GM12878 (cell line): ENCODE measurements around the gene ATXN1. TPM values are rescaled to one million over a fixed set of nuclear protein-coding genes. Genes with fewer than 3 reads are reported as not detected.

ENCODE experiments used
- BACH1 ChIP-seq: fragments of 450-650 bp; IDR thresholded peaks from 2 replicates; pipeline ENCODE4 v1.6.1; 2017; ENCODE audit warnings: mild to moderate bottlenecking, borderline replicate concordance
- CEBPZ ChIP-seq: fragments of 150-350 bp; IDR thresholded peaks from 2 replicates; pipeline ENCODE4 v1.6.1; 2016; ENCODE audit warnings: low read depth, low read length
- CHD4 ChIP-seq: fragments of 200-600 bp; sonication (generic); IDR thresholded peaks from 2 replicates; pipeline ENCODE4 v1.6.1; 2016; ENCODE audit warnings: mild to moderate bottlenecking
- FOXM1 ChIP-seq: IDR thresholded peaks from 2 replicates; pipeline ENCODE4 v1.6.1; 2012; ENCODE audit warnings: low read depth, mild to moderate bottlenecking, inconsistent platforms, low read length, moderate library complexity
- JUNB ChIP-seq: IDR thresholded peaks from 2 replicates; pipeline ENCODE4 v1.6.1; 2016; ENCODE audit warnings: antibody characterized with exemption, mild to moderate bottlenecking
- JUND ChIP-seq: IDR thresholded peaks from 2 replicates; pipeline ENCODE4 v1.6.1; 2012; ENCODE audit warnings: low read depth, mild to moderate bottlenecking, low read length, improper control_type of control experiment, moderate library complexity
- NBN ChIP-seq: fragments of 450-650 bp; IDR thresholded peaks from 2 replicates; pipeline ENCODE4 v1.6.1; 2016
- NFIC ChIP-seq: IDR thresholded peaks from 2 replicates; pipeline ENCODE4 v1.6.1; 2012; ENCODE audit warnings: low read depth, mild to moderate bottlenecking, inconsistent platforms, low read length, moderate library complexity
- NFYA ChIP-seq: IDR thresholded peaks from 2 replicates; pipeline ENCODE4 v1.6.1; 2011; ENCODE audit warnings: low read depth, mild to moderate bottlenecking, low read length, improper control_type of control experiment, borderline replicate concordance
- NFYB ChIP-seq: IDR thresholded peaks from 2 replicates; pipeline ENCODE4 v1.6.1; 2011; ENCODE audit warnings: low read depth, mild to moderate bottlenecking, low read length, improper control_type of control experiment, moderate library complexity; ENCODE audit not compliant: insufficient read depth
- PAX8 ChIP-seq: fragments of 450-650 bp; IDR thresholded peaks from 2 replicates; pipeline ENCODE4 v1.6.1; 2017; ENCODE audit warnings: mild to moderate bottlenecking, moderate library complexity
- PML ChIP-seq: IDR thresholded peaks from 2 replicates; pipeline ENCODE4 v1.6.1; 2012; ENCODE audit warnings: low read length, inconsistent platforms
- RAD21 ChIP-seq: IDR thresholded peaks from 2 replicates; pipeline ENCODE4 v1.6.1; 2011; ENCODE audit warnings: mild to moderate bottlenecking, low read depth, low read length, moderate library complexity; ENCODE audit not compliant: insufficient read depth
- SREBF2 ChIP-seq: IDR thresholded peaks from 2 replicates; pipeline ENCODE4 v1.6.1; 2012; ENCODE audit warnings: mild to moderate bottlenecking, low read length
- TCF12 ChIP-seq: IDR thresholded peaks from 2 replicates; pipeline ENCODE4 v1.6.1; 2011; ENCODE audit warnings: low read depth, mild to moderate bottlenecking, low read length
- WRNIP1 ChIP-seq: IDR thresholded peaks from 2 replicates; pipeline ENCODE4 v1.6.1; 2011; ENCODE audit warnings: low read depth, low read length, improper control_type of control experiment, borderline replicate concordance
- YBX1 ChIP-seq: fragments of 450-650 bp; IDR thresholded peaks from 2 replicates; pipeline ENCODE4 v1.6.1; 2016; ENCODE audit warnings: antibody characterized with exemption
- ZSCAN29 ChIP-seq: fragments of 450-650 bp; IDR thresholded peaks from 2 replicates; pipeline ENCODE4 v1.6.1; 2017; ENCODE audit warnings: mild to moderate bottlenecking, moderate library complexity
- polyA plus RNA-seq, 11 experiments: library from polyadenylated mRNA; depleted of rRNA in 4 of 11; unstranded in 6 of 11; stranded (reverse) in 5 of 11; fragments of >200 nt; fragmentation: Nextera tagmentation in 4 of 11; fragmentation: Illumina TruSeq in 1 of 11; extraction: Ambion mirVana in 4 of 11; extraction: Trizol in 1 of 11; gene quantifications; 1 replicate in 1 of 11; 2 replicates in 10 of 11; pipeline versions ENCODE4 v1.2.1 to v1.2.3, GENCODE V29; 2011 to 2016; ENCODE audit warnings: inconsistent platforms in 2 of 11, missing spikeins in 2 of 11, low read depth in 1 of 11
- total RNA-seq, 4 experiments: library from RNA; depleted of rRNA in 3 of 4; stranded (reverse); fragments of >200 nt in 3 of 4; fragmentation: Illumina TruSeq in 1 of 4; extraction: Trizol in 1 of 4; gene quantifications; 2 replicates each; pipeline versions ENCODE4 v1.2.1 to v1.2.3, GENCODE V29; 2013 to 2021
- TF ChIP-seq, protein P1 (sequence below): IDR thresholded peaks from 2 replicates; pipeline ENCODE4 v1.6.1; 2011; ENCODE audit warnings: low read depth, mild to moderate bottlenecking, low read length, moderate library complexity, borderline replicate concordance; ENCODE audit errors: extremely low read depth
- TF ChIP-seq, protein P2 (sequence below): IDR thresholded peaks from 2 replicates; pipeline ENCODE4 v1.6.1; 2011; ENCODE audit warnings: borderline replicate concordance, low read depth, mild to moderate bottlenecking, moderate library complexity, mixed read lengths, low read length; ENCODE audit not compliant: insufficient read depth; ENCODE audit errors: extremely low read length
- TF ChIP-seq, protein P3 (sequence below): fragments of 150-350 bp; IDR thresholded peaks from 2 replicates; pipeline ENCODE4 v1.6.1; 2014; ENCODE audit warnings: mild to moderate bottlenecking, low read depth, low read length
- TF ChIP-seq, protein P4 (sequence below), 3 experiments: IDR thresholded peaks in 2 of 3; conservative IDR thresholded peaks in 1 of 3; 2 replicates each; pipeline ENCODE4 v1.5.1; 2011; ENCODE audit warnings: low read depth in 3 of 3, low read length in 3 of 3, mild to moderate bottlenecking in 3 of 3, control low read depth in 2 of 3, moderate library complexity in 2 of 3, inconsistent platforms in 1 of 3, mixed read lengths in 1 of 3; ENCODE audit not compliant: control insufficient read depth in 2 of 3, insufficient read depth in 1 of 3; ENCODE audit errors: extremely low read depth in 1 of 3
- TF ChIP-seq, protein P5 (sequence below): fragments of 450-650 bp; IDR thresholded peaks from 2 replicates; pipeline ENCODE4 v1.6.1; 2017; ENCODE audit warnings: borderline replicate concordance

The ATXN1 gene
- total and polyA plus RNA-seq, 10 of the 15 experiments (the other 5 are each of a cell fraction or from before 2014, with no cell fraction given) = 12.2 to 51.2 (median 20.5) TPM

DNA sequence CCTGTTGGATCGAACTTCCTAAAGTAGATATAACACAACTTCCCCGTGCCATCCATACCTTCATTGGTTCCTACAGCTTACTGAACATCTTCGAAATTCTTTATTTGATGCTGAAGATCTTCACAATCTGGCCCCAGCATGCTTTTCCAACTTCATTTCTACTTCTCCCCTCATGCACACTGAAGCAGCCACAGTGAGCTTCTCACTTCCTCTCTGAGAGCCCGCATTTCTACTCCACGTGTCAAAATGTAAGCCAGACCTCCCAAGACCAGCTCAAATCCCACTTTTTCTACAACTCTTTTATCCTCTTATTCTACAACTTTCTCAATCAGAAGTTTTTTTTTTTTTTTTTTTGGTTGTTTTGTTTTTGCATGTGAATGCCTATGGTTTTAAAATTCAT lies 268.1 kb downstream of the ATXN1 start (continued):
- TF ChIP-seq JUNB (0 out of 2 replicates have a peak, but pooled peaks have one; percentile 27), PAX8 (no peak), SREBF2 (no peak), NFIC (peak; percentile 68; the same call in 1 of the 2 replicates), NBN (peak; percentile 49; the same call in 1 of the 2 replicates), TCF12 (no peak), FOXM1 (peak; percentile 57; the same call in 1 of the 2 replicates), RAD21 (no peak), WRNIP1 (no peak), BACH1 (no peak; the same call in 1 of the 2 replicates), JUND (no peak), CEBPZ (no peak), ZSCAN29 (no peak), CHD4 (no peak), NFYB (no peak), YBX1 (no peak), NFYA (no peak), PML (peak; percentile 45; the same call in 1 of the 2 replicates)
- TF ChIP-seq, protein P1, sequence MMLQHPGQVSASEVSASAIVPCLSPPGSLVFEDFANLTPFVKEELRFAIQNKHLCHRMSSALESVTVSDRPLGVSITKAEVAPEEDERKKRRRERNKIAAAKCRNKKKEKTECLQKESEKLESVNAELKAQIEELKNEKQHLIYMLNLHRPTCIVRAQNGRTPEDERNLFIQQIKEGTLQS = no peak
- TF ChIP-seq, protein P2, sequence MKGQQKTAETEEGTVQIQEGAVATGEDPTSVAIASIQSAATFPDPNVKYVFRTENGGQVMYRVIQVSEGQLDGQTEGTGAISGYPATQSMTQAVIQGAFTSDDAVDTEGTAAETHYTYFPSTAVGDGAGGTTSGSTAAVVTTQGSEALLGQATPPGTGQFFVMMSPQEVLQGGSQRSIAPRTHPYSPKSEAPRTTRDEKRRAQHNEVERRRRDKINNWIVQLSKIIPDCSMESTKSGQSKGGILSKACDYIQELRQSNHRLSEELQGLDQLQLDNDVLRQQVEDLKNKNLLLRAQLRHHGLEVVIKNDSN = no peak
- TF ChIP-seq, protein P3, sequence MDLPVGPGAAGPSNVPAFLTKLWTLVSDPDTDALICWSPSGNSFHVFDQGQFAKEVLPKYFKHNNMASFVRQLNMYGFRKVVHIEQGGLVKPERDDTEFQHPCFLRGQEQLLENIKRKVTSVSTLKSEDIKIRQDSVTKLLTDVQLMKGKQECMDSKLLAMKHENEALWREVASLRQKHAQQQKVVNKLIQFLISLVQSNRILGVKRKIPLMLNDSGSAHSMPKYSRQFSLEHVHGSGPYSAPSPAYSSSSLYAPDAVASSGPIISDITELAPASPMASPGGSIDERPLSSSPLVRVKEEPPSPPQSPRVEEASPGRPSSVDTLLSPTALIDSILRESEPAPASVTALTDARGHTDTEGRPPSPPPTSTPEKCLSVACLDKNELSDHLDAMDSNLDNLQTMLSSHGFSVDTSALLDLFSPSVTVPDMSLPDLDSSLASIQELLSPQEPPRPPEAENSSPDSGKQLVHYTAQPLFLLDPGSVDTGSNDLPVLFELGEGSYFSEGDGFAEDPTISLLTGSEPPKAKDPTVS = no peak
- TF ChIP-seq, protein P4, sequence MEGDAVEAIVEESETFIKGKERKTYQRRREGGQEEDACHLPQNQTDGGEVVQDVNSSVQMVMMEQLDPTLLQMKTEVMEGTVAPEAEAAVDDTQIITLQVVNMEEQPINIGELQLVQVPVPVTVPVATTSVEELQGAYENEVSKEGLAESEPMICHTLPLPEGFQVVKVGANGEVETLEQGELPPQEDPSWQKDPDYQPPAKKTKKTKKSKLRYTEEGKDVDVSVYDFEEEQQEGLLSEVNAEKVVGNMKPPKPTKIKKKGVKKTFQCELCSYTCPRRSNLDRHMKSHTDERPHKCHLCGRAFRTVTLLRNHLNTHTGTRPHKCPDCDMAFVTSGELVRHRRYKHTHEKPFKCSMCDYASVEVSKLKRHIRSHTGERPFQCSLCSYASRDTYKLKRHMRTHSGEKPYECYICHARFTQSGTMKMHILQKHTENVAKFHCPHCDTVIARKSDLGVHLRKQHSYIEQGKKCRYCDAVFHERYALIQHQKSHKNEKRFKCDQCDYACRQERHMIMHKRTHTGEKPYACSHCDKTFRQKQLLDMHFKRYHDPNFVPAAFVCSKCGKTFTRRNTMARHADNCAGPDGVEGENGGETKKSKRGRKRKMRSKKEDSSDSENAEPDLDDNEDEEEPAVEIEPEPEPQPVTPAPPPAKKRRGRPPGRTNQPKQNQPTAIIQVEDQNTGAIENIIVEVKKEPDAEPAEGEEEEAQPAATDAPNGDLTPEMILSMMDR (IDR thresholded peaks at IDR 0.05 in 2 of 3, conservative IDR thresholded peaks at IDR 0.05 in 1 of 3; ENCODE audit: control insufficient read depth in 2 of 3, extremely low read depth in 1 of 3, insufficient read depth in 1 of 3, low read depth in 3 of 3, low read length in 3 of 3) = no peak
- TF ChIP-seq, protein P5, sequence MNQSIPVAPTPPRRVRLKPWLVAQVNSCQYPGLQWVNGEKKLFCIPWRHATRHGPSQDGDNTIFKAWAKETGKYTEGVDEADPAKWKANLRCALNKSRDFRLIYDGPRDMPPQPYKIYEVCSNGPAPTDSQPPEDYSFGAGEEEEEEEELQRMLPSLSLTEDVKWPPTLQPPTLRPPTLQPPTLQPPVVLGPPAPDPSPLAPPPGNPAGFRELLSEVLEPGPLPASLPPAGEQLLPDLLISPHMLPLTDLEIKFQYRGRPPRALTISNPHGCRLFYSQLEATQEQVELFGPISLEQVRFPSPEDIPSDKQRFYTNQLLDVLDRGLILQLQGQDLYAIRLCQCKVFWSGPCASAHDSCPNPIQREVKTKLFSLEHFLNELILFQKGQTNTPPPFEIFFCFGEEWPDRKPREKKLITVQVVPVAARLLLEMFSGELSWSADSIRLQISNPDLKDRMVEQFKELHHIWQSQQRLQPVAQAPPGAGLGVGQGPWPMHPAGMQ = no peak
